Central memory CD8-positive, alpha-beta T cell (primary cell): Measurements from ENCODE around the gene MFN2.
"Not testable (repeated sequence)": the region's sequence is repeated elsewhere in the genome, so short reads cannot be mapped to it uniquely, and the experiment has no call there.

ENCODE experiments used
- ATAC-seq: fragments of 150-1000 bp; cut with Tn5 transposase; replicated peaks from 2 replicates; pipeline ENCODE4 v1.10.0; 2022; ENCODE audit warnings: mild to moderate bottlenecking, moderate FRiP score, moderate number of reproducible peaks; ENCODE audit not compliant: poor library complexity, severe bottlenecking; ENCODE audit errors: extremely low read depth
- DNase-seq, 2 donors: peaks; one replicate each; pipeline ENCODE4 v3.0.0; 2021; ENCODE audit warnings: low spot score in 2 of 2
- H3K27ac Mint-ChIP-seq: one replicate; pipeline ENCODE4 v1.8.0; 2022; ENCODE audit warnings: low read depth, mild to moderate bottlenecking, moderate library complexity, mixed read lengths
- H3K27me3 Mint-ChIP-seq: one replicate; pipeline ENCODE4 v1.8.0; 2022; ENCODE audit warnings: mixed read lengths
- H3K36me3 Mint-ChIP-seq: one replicate; pipeline ENCODE4 v1.8.0; 2022; ENCODE audit warnings: mild to moderate bottlenecking, moderate library complexity, mixed read lengths; ENCODE audit not compliant: insufficient read depth
- H3K4me1 Mint-ChIP-seq: one replicate; pipeline ENCODE4 v1.8.0; 2022; ENCODE audit warnings: mixed read lengths
- H3K4me3 Mint-ChIP-seq: one replicate; pipeline ENCODE4 v1.8.0; 2022; ENCODE audit warnings: mild to moderate bottlenecking, moderate library complexity, mixed read lengths
- H3K9me3 Mint-ChIP-seq: one replicate; pipeline ENCODE4 v1.8.0; 2022; ENCODE audit warnings: mixed read lengths

Gene MFN2

DNA sequence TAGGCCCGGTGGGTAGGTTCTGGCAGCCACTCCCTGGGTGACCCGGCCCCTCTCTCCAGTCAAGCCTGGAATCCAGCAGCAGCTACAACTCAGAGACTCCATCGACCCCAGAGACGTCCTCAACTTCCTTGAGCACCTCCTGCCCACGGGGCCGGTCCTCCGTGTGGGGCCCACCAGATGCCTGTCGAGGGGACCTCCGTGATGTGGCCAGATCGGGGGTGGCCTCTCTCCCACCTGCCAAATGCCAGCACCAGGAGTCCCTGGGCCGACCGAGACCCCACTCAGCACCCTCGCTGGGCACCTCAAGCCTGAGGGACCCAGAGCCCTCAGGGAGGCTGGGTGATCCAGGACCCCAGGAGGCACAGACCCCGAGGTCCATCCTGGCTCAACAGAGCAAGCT, 41.8 kb downstream of the MFN2 start:
- Mint-ChIP-seq H3K4me3 (no peak overlapping the region), H3K27ac (no peak overlapping the region), H3K9me3 (no peaks in the 10 kb centered on the region), H3K27me3 (no peaks in the 10 kb centered on the region), H3K36me3 (peaks cover 23% of the 10 kb centered on the region), H3K4me1 (peaks cover 19% of the 10 kb centered on the region)
- DNase-seq (no peak), ATAC-seq (no peak)

GRCh38 chr1:12026586-12026985, 46.3 kb downstream of the MFN2 start:
- Mint-ChIP-seq H3K4me1 (peaks cover 13% of the 10 kb centered on the region), H3K27ac (no peak overlapping the region), H3K4me3 (no peak overlapping the region), H3K27me3 (no peaks in the 10 kb centered on the region), H3K9me3 (no peaks in the 10 kb centered on the region), H3K36me3 (peaks cover 29% of the 10 kb centered on the region)
- no peak for ATAC-seq
- no peak for DNase-seq

- Mint-ChIP-seq H3K27ac (no peak overlapping the region), H3K4me3 (no peak overlapping the region), H3K27me3 (no peaks in the 10 kb centered on the region), H3K4me1 (peaks cover 11% of the 10 kb centered on the region), H3K9me3 (no peaks in the 10 kb centered on the region), H3K36me3 (peaks cover 26% of the 10 kb centered on the region)
- DNase-seq: no peak
- no peak for ATAC-seq
Observed at GRCh38 chr1:12028248-12028647, 48.0 kb downstream of the MFN2 start.

DNA sequence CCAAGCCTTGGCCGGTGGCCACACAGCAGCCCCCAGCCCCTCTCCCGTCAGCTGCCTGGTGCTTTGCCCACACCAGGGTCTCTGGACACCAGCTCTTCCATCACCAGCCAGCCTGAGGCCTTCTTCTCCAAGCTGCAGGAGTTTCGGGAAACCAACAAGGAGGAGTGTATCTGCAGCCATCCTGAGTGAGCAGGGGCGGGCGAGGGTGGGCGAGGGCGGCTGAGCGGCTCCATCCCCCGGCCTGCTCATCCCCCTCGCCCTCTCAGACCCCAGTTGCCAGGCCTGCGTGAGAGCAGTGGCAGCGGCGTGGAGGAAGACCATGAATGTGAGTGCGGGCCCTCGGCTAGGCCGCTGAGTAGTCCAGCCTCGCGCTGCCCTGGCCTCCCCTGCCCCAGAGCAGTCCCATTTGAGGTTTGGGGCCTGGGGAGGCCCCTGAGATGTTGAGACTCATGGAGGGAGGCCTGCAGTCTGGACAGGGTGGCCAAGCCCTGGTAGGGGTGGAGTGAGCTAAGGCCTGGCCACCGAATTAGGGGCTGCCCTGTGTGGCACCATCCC, 48.8 kb downstream of the MFN2 start:
- no peak for ATAC-seq
- H3K27ac Mint-ChIP-seq: no peak overlapping the region
- no peaks in the 10 kb centered on the region for H3K9me3 Mint-ChIP-seq
- DNase-seq: no peak
- peaks cover 11% of the 10 kb centered on the region for H3K4me1 Mint-ChIP-seq
- H3K36me3 Mint-ChIP-seq: peaks cover 23% of the 10 kb centered on the region
- no peaks in the 10 kb centered on the region for H3K27me3 Mint-ChIP-seq
- no peak overlapping the region for H3K4me3 Mint-ChIP-seq

DNA sequence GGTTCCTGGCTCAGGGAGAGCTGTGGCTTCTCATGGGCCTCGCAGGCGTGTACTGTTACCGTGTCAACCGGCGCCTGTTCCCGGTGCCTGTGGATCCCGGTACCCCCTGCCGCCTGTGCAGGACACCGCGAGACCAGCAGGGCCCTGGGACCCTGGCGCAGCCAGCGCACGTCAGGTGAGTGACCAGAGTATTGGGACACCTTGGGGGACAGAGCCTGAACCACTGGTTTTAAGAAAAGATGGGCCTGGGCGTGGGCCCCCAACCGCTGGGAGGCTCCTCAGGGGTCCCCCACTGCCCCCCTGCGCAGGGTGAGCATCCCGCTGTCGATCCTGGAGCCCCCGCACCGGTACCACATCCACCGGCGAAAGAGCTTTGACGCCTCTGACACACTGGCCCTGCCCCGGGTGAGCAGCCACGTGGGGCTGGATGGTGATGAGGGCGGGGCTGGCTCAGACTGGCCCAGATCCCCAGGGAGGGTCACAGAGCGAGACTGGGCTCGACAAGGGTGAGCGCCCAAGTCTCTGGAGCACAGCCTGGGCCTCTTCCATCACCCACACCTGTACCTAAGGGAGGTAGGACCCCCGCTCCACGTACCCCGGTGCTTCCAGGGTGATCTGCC, 49.6 kb downstream of the MFN2 start:
- DNase-seq: no peak
- Mint-ChIP-seq H3K27ac (no peak overlapping the region), H3K36me3 (peaks cover 16% of the 10 kb centered on the region), H3K4me1 (peaks cover 11% of the 10 kb centered on the region), H3K4me3 (no peak overlapping the region), H3K27me3 (no peaks in the 10 kb centered on the region), H3K9me3 (no peaks in the 10 kb centered on the region)
- no peak for ATAC-seq

- ATAC-seq (no peak), DNase-seq (no peak)
- Mint-ChIP-seq H3K4me1 (peaks cover 10% of the 10 kb centered on the region), H3K27me3 (no peaks in the 10 kb centered on the region), H3K9me3 (no peaks in the 10 kb centered on the region), H3K4me3 (no peak overlapping the region), H3K27ac (no peak overlapping the region), H3K36me3 (peaks cover 9% of the 10 kb centered on the region)
Observed at GRCh38 chr1:12031039-12031980, 51.1 kb downstream of the MFN2 start.

DNA sequence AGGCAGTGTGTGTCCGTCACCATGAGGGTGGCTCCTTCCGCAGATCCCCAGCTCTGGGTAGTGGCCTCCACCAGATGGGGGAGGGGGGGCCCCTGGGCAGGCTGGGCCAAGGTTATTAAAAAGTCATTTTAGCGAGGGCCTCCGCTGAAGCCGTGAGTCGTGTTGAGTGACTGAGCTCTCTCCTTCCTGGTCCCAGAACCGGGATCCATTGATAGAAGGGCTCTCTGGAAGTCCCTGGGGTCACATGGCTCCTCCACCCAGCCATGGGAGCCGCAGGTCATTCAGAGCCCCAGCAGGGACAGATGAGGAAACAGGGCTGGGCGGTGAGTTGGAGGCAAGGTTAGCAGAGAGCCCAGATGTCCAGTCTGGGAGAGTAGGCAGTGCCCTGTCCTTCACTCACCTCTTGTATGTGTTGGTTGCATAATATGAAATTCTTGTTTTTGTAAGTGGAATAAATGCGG, 51.9 kb downstream of the MFN2 start:
- Mint-ChIP-seq H3K27me3 (no peaks in the 10 kb centered on the region), H3K4me1 (peaks cover 6% of the 10 kb centered on the region), H3K4me3 (no peak overlapping the region), H3K36me3 (peaks cover 8% of the 10 kb centered on the region), H3K27ac (no peak overlapping the region), H3K9me3 (no peaks in the 10 kb centered on the region)
- DNase-seq (no peak), ATAC-seq (no peak)

GRCh38 chr1:12033441-12033840, 53.2 kb downstream of the MFN2 start:
- H3K4me3 Mint-ChIP-seq, H3K36me3 Mint-ChIP-seq, ATAC-seq, H3K27me3 Mint-ChIP-seq, H3K9me3 Mint-ChIP-seq, DNase-seq, H3K27ac Mint-ChIP-seq, H3K4me1 Mint-ChIP-seq: not testable (repeated sequence)

- Mint-ChIP-seq H3K4me1 (no peaks in the 10 kb centered on the region), H3K27ac (no peak overlapping the region), H3K36me3 (no peaks in the 10 kb centered on the region), H3K9me3 (no peaks in the 10 kb centered on the region), H3K27me3 (no peaks in the 10 kb centered on the region), H3K4me3 (no peak overlapping the region)
- no peak for ATAC-seq
- no peak for DNase-seq
Observed at GRCh38 chr1:12034381-12034801, 54.1 kb downstream of the MFN2 start.

DNA sequence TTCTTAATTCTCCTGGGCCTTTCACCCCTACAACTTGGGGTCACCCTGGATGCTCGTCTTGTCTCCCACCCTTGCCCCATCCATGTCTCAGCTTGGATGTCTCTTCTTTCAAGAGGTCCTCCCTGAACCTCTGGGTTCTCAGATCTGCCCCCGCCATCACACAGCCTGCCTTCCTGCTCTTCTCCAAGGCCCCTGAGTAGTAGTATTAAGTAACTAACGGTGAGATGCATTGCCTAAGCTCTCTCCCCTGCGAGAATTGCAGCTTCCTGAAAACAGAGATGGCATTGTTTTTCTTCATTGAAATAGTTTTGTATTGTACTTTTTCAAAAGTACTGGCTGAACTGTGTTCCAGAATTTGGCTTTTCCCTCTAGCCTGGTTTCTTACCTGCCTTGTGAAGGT, 55.1 kb downstream of the MFN2 start:
- ATAC-seq (no peak), DNase-seq (no peak)
- Mint-ChIP-seq H3K27ac (no peak overlapping the region), H3K9me3 (no peaks in the 10 kb centered on the region), H3K4me1 (no peaks in the 10 kb centered on the region), H3K36me3 (no peaks in the 10 kb centered on the region), H3K4me3 (no peak overlapping the region), H3K27me3 (no peaks in the 10 kb centered on the region)

GRCh38 chr1:12037486-12038355, 57.5 kb downstream of the MFN2 start:
- Mint-ChIP-seq H3K9me3 (no peaks in the 10 kb centered on the region), H3K27me3 (no peaks in the 10 kb centered on the region), H3K36me3 (no peaks in the 10 kb centered on the region), H3K27ac (no peak overlapping the region), H3K4me3 (no peak overlapping the region), H3K4me1 (no peaks in the 10 kb centered on the region)
- DNase-seq (no peak), ATAC-seq (no peak)
